Cardiac fibroblast (primary cell): ENCODE measurements around the gene CCDC201.

Source experiments
- DNase-seq, 2 donors: peaks; one replicate each; pipeline versions ENCODE4 v3.0.0 to v3.0.0-alpha.2; 2010; ENCODE audit warnings: low read depth in 2 of 2
- H3K4me3 ChIP-seq, 2 donors: replicated peaks in 1 of 2; 1 replicate in 1 of 2; 2 replicates in 1 of 2; pipeline ENCODE4 v1.5.1; 2011; ENCODE audit warnings: low read depth in 2 of 2, low read length in 2 of 2, mild to moderate bottlenecking in 2 of 2, moderate library complexity in 1 of 2
- CTCF ChIP-seq: IDR thresholded peaks from one replicate; pipeline ENCODE4 v1.5.1; 2011; ENCODE audit warnings: low read depth, mild to moderate bottlenecking, low read length, inconsistent platforms

CCDC201 gene

GRCh38 chr7:45873035-45873354, at the start of gene CCDC201:
CCDC201 (minus strand) TSS chr7:45873082; CDS start chr7:45873007, 75 bp downstream.
- no peak for DNase-seq
- no peak for TF ChIP-seq CTCF
- H3K4me3 ChIP-seq: no peak within 1 kb of the TSS

GRCh38 chr7:45921699-45922519, 49.0 kb upstream of the CCDC201 start:
- TF ChIP-seq CTCF: peak; percentile 99
- peak overlapping the region; percentile 28 to 58 for H3K4me3 ChIP-seq
- DNase-seq: peak; percentile 79 to 85

GRCh38 chr7:45921381-45921698, 48.5 kb upstream of the CCDC201 start:
- no peak for TF ChIP-seq CTCF
- peak overlapping the region; percentile 11 to 58 for H3K4me3 ChIP-seq
- no peak for DNase-seq

GRCh38 chr7:45920502-45921380, 47.9 kb upstream of the CCDC201 start, which contains the start of gene IGFBP3:
IGFBP3 (minus strand) TSS chr7:45921272; CDS start chr7:45921140, 132 bp downstream.
- TF ChIP-seq CTCF: no peak
- peak; percentile 61 to 66 for DNase-seq
- peak within 1 kb of the TSS; percentile 53 to 58 for H3K4me3 ChIP-seq

GRCh38 chr7:45919993-45920459, 47.1 kb upstream of the CCDC201 start:
- no peak for TF ChIP-seq CTCF
- peak overlapping the region; percentile 53 to 58 for H3K4me3 ChIP-seq
- DNase-seq: peak in 1 of 2 donors; percentile 9

GRCh38 chr7:45919231-45919784, 46.4 kb upstream of the CCDC201 start:
- no peak for TF ChIP-seq CTCF
- no peak for DNase-seq
- peak overlapping the region; percentile 4 to 53 for H3K4me3 ChIP-seq
